Measurements from ENCODE around the gene BACE2. TPM values are rescaled to one million over a fixed set of nuclear protein-coding genes. Genes with fewer than 3 reads are reported as not detected.
A peak's percentile ranks its signal among the peaks of the same experiment; 100 is the strongest.

Gene BACE2
- total and polyA plus RNA-seq, 11 donors: 3.8 to 30.3 (median 15.6) TPM

DNA sequence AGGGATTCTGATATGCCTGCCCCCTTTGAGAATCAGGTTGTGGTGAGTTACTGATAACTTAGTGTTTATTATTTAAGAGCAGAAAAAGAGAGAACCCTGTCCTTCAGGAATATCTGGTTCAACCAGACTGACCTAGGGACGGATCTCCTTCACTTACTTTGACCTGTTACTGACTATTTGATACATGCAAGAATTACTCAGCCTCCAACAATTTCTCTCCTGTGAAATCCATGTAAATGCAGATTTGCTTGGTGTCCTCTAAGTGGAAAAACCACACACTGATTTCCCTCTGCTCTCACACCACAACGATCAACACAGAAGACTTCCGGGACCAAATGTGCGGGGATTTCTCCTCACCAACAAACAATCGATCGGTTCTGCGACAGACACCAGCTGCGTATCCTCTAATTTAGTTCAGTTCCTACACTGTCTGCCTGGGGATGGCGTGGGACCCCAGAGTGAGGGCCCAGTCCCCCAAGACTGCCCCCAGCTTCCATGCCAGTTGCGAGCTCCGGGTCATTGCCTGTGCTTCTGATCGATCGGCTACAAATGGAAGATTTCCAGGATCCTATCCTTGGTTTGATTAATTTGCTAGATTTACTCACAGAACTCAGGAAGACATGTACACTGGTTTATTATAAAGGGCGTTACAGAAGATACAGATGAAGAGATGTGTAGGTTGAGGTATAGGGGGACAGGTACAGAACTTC is 51.7 kb downstream of the BACE2 start:
- no peaks in the 10 kb centered on the region for H3K9me3 ChIP-seq
- no peak overlapping the region for H3K4me3 ChIP-seq
- peaks cover 0 to 12% (median 0%) of the 10 kb centered on the region in 12 donors for H3K4me1 ChIP-seq
- H3K36me3 ChIP-seq: no peaks in the 10 kb centered on the region
- intact Hi-C loops (cut with DNase I): no loop called here
- H3K27me3 ChIP-seq: no peaks in the 10 kb centered on the region
- TF ChIP-seq POLR2A (IDR thresholded peaks at IDR 0.05): no peak
- no peak for TF ChIP-seq CTCF (IDR thresholded peaks at IDR 0.05)
- WGBS, 4 donors: 96 to 98% (median 96%) methylated on average over 14 of the region's 14 CpGs
- H3K27ac ChIP-seq: no peak overlapping the region
- no peak for DNase-seq
- ATAC-seq: no peak

DNA sequence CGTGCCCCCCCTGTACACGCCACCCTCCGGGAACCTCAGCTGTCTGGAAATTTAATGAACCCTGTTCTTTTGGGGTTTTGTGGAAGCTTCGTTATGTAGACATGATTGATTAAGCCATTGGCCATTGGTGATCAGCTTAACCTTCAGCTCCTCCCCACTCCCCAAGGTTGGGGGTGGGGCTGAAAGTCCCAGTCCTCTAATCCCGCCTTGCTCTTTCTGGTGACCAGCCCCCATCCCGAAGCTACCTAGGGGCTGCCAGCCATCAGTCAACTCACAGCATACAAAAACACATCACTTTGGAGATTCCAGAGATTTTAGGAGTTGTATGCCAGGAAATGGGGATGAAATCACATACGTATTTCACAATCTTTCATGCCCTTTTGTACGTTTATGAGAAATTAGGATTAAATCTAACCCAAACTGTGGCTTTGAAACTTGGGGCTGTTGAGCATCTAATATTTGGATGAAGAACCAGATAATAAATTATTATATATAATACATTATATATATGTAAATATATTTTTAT is 52.3 kb downstream of the BACE2 start:
- H3K27ac ChIP-seq: no peak overlapping the region
- no peaks in the 10 kb centered on the region for H3K36me3 ChIP-seq
- no peak for ATAC-seq
- no peaks in the 10 kb centered on the region for H3K27me3 ChIP-seq
- H3K9me3 ChIP-seq: no peaks in the 10 kb centered on the region
- H3K4me1 ChIP-seq: peaks cover 0 to 12% (median 0%) of the 10 kb centered on the region in 12 donors
- intact Hi-C loops (cut with DNase I): no loop called here
- 92 to 96% (median 93%) methylated on average over 8 of the region's 8 CpGs for WGBS, 4 donors
- no peak overlapping the region for H3K4me3 ChIP-seq
- TF ChIP-seq POLR2A (IDR thresholded peaks at IDR 0.05): no peak
- TF ChIP-seq CTCF (IDR thresholded peaks at IDR 0.05): no peak
- DNase-seq: no peak

GRCh38 chr21:41222247-41223068 is 54.5 kb downstream of the BACE2 start:
- DNase-seq (no peak), ATAC-seq (peak in 1 of 4 donors; percentile 25)
- intact Hi-C loops (cut with DNase I): no loop called here
- no peak overlapping the region for H3K4me3 ChIP-seq
- H3K27ac ChIP-seq: no peak overlapping the region
- TF ChIP-seq POLR2A (IDR thresholded peaks at IDR 0.05) (no peak), CTCF (IDR thresholded peaks at IDR 0.05) (no peak)
- 85 to 91% (median 88%) methylated on average over 19 of the region's 19 CpGs for WGBS, 4 donors
- no peaks in the 10 kb centered on the region for H3K9me3 ChIP-seq
- no peaks in the 10 kb centered on the region for H3K27me3 ChIP-seq
- peaks cover 0 to 19% (median 4%) of the 10 kb centered on the region in 9 donors for H3K36me3 ChIP-seq
- H3K4me1 ChIP-seq: peaks cover 0 to 5% (median 0%) of the 10 kb centered on the region in 12 donors

GRCh38 chr21:41226853-41227252 is 58.9 kb downstream of the BACE2 start:
- 95 to 97% (median 96%) methylated on average over 8 of the region's 8 CpGs for WGBS, 4 donors
- Histone ChIP-seq H3K27ac (no peak overlapping the region), H3K27me3 (no peaks in the 10 kb centered on the region), H3K4me3 (no peak overlapping the region), H3K36me3 (peaks cover 0 to 47% (median 9%) of the 10 kb centered on the region in 9 donors), H3K9me3 (no peaks in the 10 kb centered on the region), H3K4me1 (peaks cover 0 to 10% (median 0%) of the 10 kb centered on the region in 12 donors)
- no peak for TF ChIP-seq CTCF (IDR thresholded peaks at IDR 0.05)
- no peak for TF ChIP-seq POLR2A (IDR thresholded peaks at IDR 0.05)
- intact Hi-C loops (cut with DNase I): no loop called here
- ATAC-seq (no peak), DNase-seq (no peak)
